Activated naive CD4-positive, alpha-beta T cell treated with anti-CD3 and anti-CD28 coated beads, Interleukin-2, amount 10 ng/mL, durations not matched to agents 7 days and 5 days (primary cell): ENCODE results near the gene SAPCD2.
A peak's percentile ranks its signal among the peaks of the same experiment; 100 is the strongest.

Source experiments
- CTCF ChIA-PET: fragments of 350-600 bp; sonication (Branson Sonifier 250); formaldehyde crosslinking; loops from one replicate; lab custom pipeline; 2021; ENCODE audit warnings: antibody characterized with exemption; lab: Charles Lee
- DNase-seq: peaks from one replicate; pipeline ENCODE4 v3.0.0-alpha.2; 2020
- H3K27ac Mint-ChIP-seq: one replicate; pipeline ENCODE4 v1.8.0; 2021; ENCODE audit warnings: mild to moderate bottlenecking, moderate library complexity, mixed read lengths
- H3K27me3 Mint-ChIP-seq: one replicate; pipeline ENCODE4 v1.8.0; 2021; ENCODE audit warnings: mild to moderate bottlenecking, mixed read lengths
- H3K36me3 Mint-ChIP-seq: one replicate; pipeline ENCODE4 v1.8.0; 2021; ENCODE audit warnings: mixed read lengths
- H3K4me1 Mint-ChIP-seq: one replicate; pipeline ENCODE4 v1.8.0; 2021; ENCODE audit warnings: mixed read lengths
- H3K4me3 Mint-ChIP-seq: one replicate; pipeline ENCODE4 v1.8.0; 2021; ENCODE audit warnings: mild to moderate bottlenecking, moderate library complexity, mixed read lengths
- H3K9me3 Mint-ChIP-seq: one replicate; pipeline ENCODE4 v1.8.0; 2021; ENCODE audit warnings: mixed read lengths

SAPCD2 gene

DNA sequence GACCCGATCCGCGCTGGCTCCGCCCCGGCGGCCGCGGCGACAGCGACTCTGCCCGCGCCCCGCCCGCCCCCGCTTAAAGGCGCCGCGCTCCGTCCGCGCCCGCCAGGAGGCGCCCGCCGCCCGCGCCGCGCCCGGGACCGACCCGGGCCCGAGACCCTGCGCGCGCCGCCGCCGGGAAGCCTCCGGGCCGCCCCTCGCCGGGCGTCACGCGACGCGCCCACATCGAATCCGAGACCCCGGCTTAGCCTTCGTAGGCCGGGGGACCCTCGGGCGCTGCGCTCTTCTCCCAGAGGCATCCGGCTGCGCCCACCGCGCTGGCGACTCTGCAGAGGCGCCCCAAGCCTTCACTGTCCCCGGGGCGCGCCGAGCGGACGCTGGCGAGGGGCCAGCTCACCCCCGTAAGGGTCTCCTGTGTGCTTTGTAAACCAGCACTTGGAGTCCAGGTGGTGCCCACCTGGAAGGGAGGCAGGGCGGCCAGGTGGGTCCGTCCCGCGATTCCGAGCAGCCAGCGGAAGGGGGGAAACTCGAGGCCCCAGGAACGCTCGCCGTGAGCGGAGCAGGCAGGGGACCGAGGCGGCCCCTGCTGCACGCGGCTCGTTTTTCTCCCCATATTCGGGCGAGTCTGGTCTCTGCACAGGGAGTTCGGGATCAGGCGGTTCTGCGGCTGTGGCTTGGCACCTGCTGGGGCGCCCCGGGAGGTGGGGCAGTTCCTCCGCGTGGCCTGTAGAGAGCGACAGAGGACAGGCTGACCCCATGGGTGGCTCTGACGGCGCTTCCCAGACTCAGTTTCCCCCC is 41.9 kb downstream of the SAPCD2 start:
- H3K27me3 Mint-ChIP-seq, result peaks cover 35% of the 10 kb centered on the region
- peak overlapping the region; percentile 87 for H3K27ac Mint-ChIP-seq
- no peaks in the 10 kb centered on the region for H3K36me3 Mint-ChIP-seq
- H3K4me3 Mint-ChIP-seq, result peak overlapping the region; percentile 71
- H3K4me1 Mint-ChIP-seq, result peaks cover 52% of the 10 kb centered on the region
- H3K9me3 Mint-ChIP-seq, result no peaks in the 10 kb centered on the region
- peak; percentile 75 for DNase-seq
- CTCF ChIA-PET, result interaction anchor here (0.7 to 3.6 kb wide), 37 partner anchors 8 to 315 kb away, joined by 3 to 22 read pairs (median 5); partner anchors contain the start of genes AJM1, CLIC3, CYSRT1 and FBXW5

GRCh38 chr9:137027369-137028262 is 42.7 kb downstream of the SAPCD2 start, which contains the start of gene ABCA2:
Gene ABCA2 (minus strand): TSS chr9:137028237. CDS start chr9:137028140, 97 bp downstream.
- DNase-seq, result no peak
- H3K4me1 Mint-ChIP-seq, result peaks cover 45% of the 10 kb centered on the region
- CTCF ChIA-PET, result interaction anchor here (1.0 to 3.6 kb wide), 8 partner anchors 7 to 249 kb away, joined by 3 to 22 read pairs (median 10); no protein-coding TSS in a partner anchor
- H3K27ac Mint-ChIP-seq, result peak within 1 kb of the TSS; percentile 87
- peaks cover 35% of the 10 kb centered on the region for H3K27me3 Mint-ChIP-seq
- no peaks in the 10 kb centered on the region for H3K9me3 Mint-ChIP-seq
- peak within 1 kb of the TSS; percentile 74 for H3K4me3 Mint-ChIP-seq
- H3K36me3 Mint-ChIP-seq, result no peaks in the 10 kb centered on the region

DNA sequence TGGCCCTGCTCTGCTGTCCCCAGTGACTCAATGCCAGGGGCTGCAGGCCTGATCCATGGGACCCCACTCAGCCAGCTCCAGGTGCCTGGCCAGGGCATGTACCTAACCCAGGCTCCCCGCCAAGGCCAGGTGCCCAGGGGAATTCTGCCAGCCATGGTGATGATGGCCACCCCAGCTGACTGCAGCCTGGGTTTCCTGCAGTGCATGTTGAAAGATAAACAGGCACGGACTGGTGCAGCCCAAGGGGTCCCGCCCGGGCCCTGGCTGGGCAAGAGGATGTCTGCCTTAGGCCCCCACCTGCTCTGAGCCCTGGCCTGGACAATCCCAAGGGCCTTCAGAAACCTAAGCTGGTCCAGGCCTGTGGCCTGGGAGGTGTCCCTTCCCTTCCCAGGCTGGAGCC is 43.5 kb downstream of the SAPCD2 start:
- CTCF ChIA-PET, result interaction anchor here (1.0 to 2.7 kb wide), 6 partner anchors 8 to 79 kb away, joined by 3 to 13 read pairs (median 4); partner anchors contain the start of gene NPDC1
- H3K9me3 Mint-ChIP-seq, result no peaks in the 10 kb centered on the region
- peak overlapping the region; percentile 74 for H3K4me3 Mint-ChIP-seq
- peaks cover 40% of the 10 kb centered on the region for H3K4me1 Mint-ChIP-seq
- no peak for DNase-seq
- H3K27ac Mint-ChIP-seq, result no peak overlapping the region
- no peaks in the 10 kb centered on the region for H3K36me3 Mint-ChIP-seq
- peaks cover 32% of the 10 kb centered on the region for H3K27me3 Mint-ChIP-seq

- CTCF ChIA-PET, result interaction anchor here (1.2 to 2.7 kb wide), 4 partner anchors 9 to 79 kb away, joined by 3 to 13 read pairs (median 4); partner anchors contain the start of gene NPDC1
- H3K9me3 Mint-ChIP-seq, result no peaks in the 10 kb centered on the region
- peaks cover 37% of the 10 kb centered on the region for H3K4me1 Mint-ChIP-seq
- H3K27me3 Mint-ChIP-seq, result peaks cover 31% of the 10 kb centered on the region
- DNase-seq, result no peak
- no peak overlapping the region for H3K4me3 Mint-ChIP-seq
- H3K27ac Mint-ChIP-seq, result no peak overlapping the region
- no peaks in the 10 kb centered on the region for H3K36me3 Mint-ChIP-seq
These were observed 44.0 kb downstream of the SAPCD2 start for GRCh38 chr9:137026384-137026783.

GRCh38 chr9:137025517-137025966 is 44.8 kb downstream of the SAPCD2 start:
- CTCF ChIA-PET, result interaction anchor here (1.2 to 2.7 kb wide), 4 partner anchors 9 to 78 kb away, joined by 3 to 13 read pairs (median 4); partner anchors contain the start of gene NPDC1
- H3K27me3 Mint-ChIP-seq, result peaks cover 25% of the 10 kb centered on the region
- H3K4me3 Mint-ChIP-seq, result no peak overlapping the region

DNA sequence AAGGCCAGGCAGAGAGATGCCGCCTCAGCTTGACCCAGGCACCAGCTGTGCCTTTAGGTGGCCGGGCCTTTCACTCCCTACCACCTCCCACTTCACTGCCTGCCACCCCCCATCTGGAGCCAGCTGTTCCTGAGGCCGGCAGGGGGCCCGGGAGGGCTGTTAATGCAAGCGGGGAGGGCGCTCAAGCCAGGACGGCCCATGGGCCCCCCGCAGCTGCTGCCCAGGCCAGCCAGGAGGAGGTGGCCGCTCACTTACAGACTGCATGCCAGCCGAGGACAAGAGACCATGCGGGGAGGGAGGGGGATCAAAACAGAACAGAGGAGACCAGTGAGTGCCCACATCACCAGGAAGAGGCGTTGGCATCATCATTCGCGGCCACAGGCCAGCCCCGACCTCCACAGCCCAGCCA is 46.8 kb downstream of the SAPCD2 start:
- no peak overlapping the region for H3K27ac Mint-ChIP-seq
- no peak overlapping the region for H3K4me3 Mint-ChIP-seq
- peaks cover 11% of the 10 kb centered on the region for H3K27me3 Mint-ChIP-seq
- H3K36me3 Mint-ChIP-seq, result no peaks in the 10 kb centered on the region
- no peaks in the 10 kb centered on the region for H3K9me3 Mint-ChIP-seq
- H3K4me1 Mint-ChIP-seq, result peaks cover 12% of the 10 kb centered on the region
- CTCF ChIA-PET, result interaction anchor here (0.5 to 1.9 kb wide), 4 partner anchors 12 to 354 kb away, joined by 3 to 7 read pairs (median 3); no protein-coding TSS in a partner anchor
- no peak for DNase-seq

More at GRCh38 chr9:137025517-137025966, 44.8 kb downstream of the SAPCD2 start:
- H3K27ac Mint-ChIP-seq, result no peak overlapping the region
- DNase-seq, result no peak
- no peaks in the 10 kb centered on the region for H3K9me3 Mint-ChIP-seq
- peaks cover 31% of the 10 kb centered on the region for H3K4me1 Mint-ChIP-seq
- no peaks in the 10 kb centered on the region for H3K36me3 Mint-ChIP-seq

- Mint-ChIP-seq H3K36me3 (no peaks in the 10 kb centered on the region), H3K4me3 (no peak overlapping the region), H3K27ac (no peak overlapping the region), H3K4me1 (peaks cover 12% of the 10 kb centered on the region), H3K27me3 (peaks cover 10% of the 10 kb centered on the region), H3K9me3 (no peaks in the 10 kb centered on the region)
- CTCF ChIA-PET, result interaction anchor here (0.5 to 1.9 kb wide), 4 partner anchors 12 to 355 kb away, joined by 3 to 7 read pairs (median 3); no protein-coding TSS in a partner anchor
- DNase-seq, result no peak
These were observed 47.2 kb downstream of the SAPCD2 start for GRCh38 chr9:137023157-137023556.

DNA sequence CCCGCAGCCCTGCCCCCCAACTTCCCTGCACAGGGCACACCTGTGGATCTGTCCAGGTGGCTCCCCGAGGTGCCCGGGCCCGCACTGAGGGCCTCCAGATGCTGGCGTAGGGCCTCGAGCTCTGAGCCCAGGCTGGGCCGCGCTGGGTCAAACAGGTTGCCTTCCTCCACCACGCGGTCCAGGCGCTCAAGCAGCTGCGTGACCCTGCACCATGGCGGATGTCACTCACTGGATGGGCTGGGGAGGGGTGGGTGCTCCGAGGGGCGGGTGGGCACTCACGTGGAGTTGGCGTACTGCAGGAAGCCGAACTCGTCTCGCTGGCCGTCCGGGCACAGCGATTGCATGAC is 47.7 kb downstream of the SAPCD2 start:
- DNase-seq, result no peak
- Mint-ChIP-seq H3K27me3 (peaks cover 10% of the 10 kb centered on the region), H3K9me3 (no peaks in the 10 kb centered on the region), H3K27ac (no peak overlapping the region), H3K36me3 (no peaks in the 10 kb centered on the region), H3K4me1 (peaks cover 12% of the 10 kb centered on the region), H3K4me3 (no peak overlapping the region)
- CTCF ChIA-PET, result interaction anchor here (1.1 to 1.5 kb wide), 2 partner anchors 14 to 23 kb away, joined by 3 read pairs; no protein-coding TSS in a partner anchor

DNA sequence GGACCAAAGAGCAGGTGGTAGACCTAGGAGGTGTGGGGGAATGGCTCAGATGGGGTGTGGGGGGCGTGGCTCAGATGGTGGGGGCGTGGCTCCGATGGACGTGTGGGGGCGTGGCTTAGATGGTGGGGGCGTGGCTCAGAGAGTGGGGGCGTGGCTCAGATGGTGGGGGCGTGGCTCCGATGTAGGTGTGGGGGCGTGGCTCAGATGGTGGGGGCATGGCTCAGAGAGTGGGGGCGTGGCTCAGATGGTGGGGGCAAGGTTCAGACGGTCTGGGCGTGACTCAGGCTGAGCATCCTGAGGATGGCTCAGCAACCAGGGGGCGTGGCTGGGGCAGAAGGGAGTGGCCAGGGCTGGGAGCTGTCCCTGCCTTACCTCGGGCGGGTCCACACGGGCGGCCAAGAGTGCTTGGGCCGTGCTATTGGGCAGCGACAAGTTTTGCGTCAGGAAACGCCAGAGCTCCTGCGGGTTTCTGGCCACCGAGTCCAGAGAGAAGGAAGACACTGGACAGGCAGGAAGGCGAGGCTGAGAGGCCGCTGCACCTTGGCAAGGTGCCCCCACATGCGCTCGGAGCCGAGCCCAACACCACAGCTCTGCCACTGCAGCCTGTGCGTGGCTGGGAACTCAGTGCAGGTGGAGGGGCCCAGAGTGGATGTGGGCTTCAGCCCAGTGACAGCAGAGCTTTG is 48.2 kb downstream of the SAPCD2 start:
- Mint-ChIP-seq H3K4me3 (no peak overlapping the region), H3K36me3 (no peaks in the 10 kb centered on the region), H3K27me3 (peaks cover 6% of the 10 kb centered on the region), H3K27ac (peak overlapping the region; percentile 38), H3K9me3 (no peaks in the 10 kb centered on the region), H3K4me1 (peaks cover 10% of the 10 kb centered on the region)
- peak; percentile 82 for DNase-seq
- CTCF ChIA-PET, result interaction anchor here (1.1 to 3.9 kb wide), 4 partner anchors 8 to 74 kb away, joined by 3 to 22 read pairs (median 3); partner anchors contain the start of gene ABCA2

- no peak for DNase-seq
- Mint-ChIP-seq H3K4me1 (peaks cover 7% of the 10 kb centered on the region), H3K27me3 (peaks cover 2% of the 10 kb centered on the region), H3K36me3 (peaks cover 5% of the 10 kb centered on the region), H3K4me3 (no peak overlapping the region), H3K9me3 (no peaks in the 10 kb centered on the region), H3K27ac (no peak overlapping the region)
- CTCF ChIA-PET, result interaction anchor here (1.2 to 3.9 kb wide), 3 partner anchors 8 to 74 kb away, joined by 3 to 22 read pairs (median 3); partner anchors contain the start of gene ABCA2
These were observed 48.8 kb downstream of the SAPCD2 start for GRCh38 chr9:137021568-137021978.

DNA sequence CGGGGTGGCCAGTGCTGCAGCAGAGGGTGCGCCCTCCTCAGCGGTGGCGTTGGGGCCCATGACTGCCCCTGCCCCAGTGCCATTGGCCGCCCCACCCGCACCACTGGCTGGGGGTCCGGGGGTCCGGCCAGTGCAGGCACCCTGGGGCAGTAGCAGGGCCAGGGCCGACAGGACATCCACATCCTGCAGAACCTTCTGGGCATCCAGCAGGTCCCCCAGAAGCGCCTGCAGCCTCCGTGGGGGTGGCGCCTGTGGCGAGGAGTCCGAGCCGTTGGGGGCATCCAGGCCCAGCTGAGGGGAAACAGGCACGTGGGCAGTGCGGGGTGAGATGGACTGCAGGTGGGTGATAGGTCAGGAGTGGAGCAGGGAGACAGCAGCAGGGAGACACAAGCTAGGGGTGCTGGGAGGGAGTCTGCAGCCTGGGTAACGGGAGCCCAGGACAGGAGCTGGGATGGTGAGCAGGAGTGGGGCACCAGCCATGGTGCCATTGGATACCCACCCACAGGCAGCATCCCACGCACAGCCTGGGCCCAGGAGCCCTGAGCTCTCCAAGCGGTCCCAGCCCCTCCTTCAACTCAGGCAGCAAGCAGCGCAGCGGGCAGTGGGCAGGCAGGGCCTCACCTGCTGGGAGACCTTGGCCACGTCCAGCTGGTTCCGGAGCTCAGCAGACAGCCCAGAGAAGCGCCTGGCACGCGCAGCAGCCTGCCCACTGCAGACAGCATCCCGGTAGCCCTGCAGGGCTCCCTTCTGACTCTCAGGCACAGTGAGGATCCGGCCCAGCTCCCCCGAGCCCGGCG is 49.4 kb downstream of the SAPCD2 start:
- Mint-ChIP-seq H3K4me3 (no peak overlapping the region), H3K27me3 (no peaks in the 10 kb centered on the region), H3K27ac (no peak overlapping the region), H3K36me3 (peaks cover 5% of the 10 kb centered on the region), H3K9me3 (no peaks in the 10 kb centered on the region), H3K4me1 (peaks cover 5% of the 10 kb centered on the region)
- DNase-seq, result no peak
- CTCF ChIA-PET, result interaction anchor here (1.2 to 3.9 kb wide), 3 partner anchors 9 to 73 kb away, joined by 3 to 22 read pairs (median 3); partner anchors contain the start of gene ABCA2

GRCh38 chr9:137019891-137020683 is 50.3 kb downstream of the SAPCD2 start:
- H3K9me3 Mint-ChIP-seq, result no peaks in the 10 kb centered on the region
- no peak overlapping the region for H3K27ac Mint-ChIP-seq
- CTCF ChIA-PET, result interaction anchor here (3.9 kb wide), 1 partner anchor 10 kb away, joined by 22 read pairs; the partner anchor contains the start of gene ABCA2
- H3K27me3 Mint-ChIP-seq, result no peaks in the 10 kb centered on the region
- no peak overlapping the region for H3K4me3 Mint-ChIP-seq
- peaks cover 5% of the 10 kb centered on the region for H3K36me3 Mint-ChIP-seq
- H3K4me1 Mint-ChIP-seq, result peaks cover 5% of the 10 kb centered on the region
- DNase-seq, result no peak
